ENCODE measurements around the gene ANO6.
"Not testable (repeated sequence)": the region's sequence is repeated elsewhere in the genome, so short reads cannot be mapped to it uniquely, and the experiment has no call there.

ANO6 gene

DNA sequence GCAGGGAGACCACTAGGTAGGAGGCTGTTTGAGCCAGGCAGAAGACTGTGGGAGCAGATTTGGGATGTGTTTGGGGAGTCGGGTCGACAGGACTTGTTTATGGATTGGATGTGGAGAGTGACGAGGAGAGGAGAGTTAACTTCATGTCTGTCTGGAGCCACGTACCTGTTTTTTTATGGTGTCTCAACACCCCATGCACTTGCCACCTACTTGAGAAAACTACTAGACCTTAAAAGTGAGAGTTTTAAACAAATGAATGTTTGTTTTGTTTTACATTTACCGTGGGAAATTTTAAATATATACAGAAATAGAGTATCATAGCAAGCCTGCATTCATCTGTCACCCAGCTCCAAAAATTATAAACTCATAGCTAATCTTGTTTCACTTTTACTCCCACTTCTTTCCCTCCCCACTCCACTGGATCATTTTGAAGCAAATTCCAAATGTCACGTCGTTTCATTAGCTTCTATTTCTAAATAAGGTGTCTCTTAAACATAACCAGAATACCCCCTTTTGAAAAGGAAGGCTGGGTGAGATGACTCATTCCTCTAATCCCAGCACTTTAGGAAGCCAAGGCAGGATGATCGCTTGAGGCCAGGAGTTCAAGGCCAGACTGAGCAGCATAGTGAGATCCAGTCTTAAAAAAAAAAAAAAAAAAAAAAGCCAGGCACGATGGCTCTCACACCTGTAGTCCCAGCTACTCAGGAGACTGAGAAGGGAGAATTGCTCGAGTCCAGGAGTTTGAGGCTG, 136.2 kb downstream of the ANO6 start:
- DNase-seq: no peak

DNA sequence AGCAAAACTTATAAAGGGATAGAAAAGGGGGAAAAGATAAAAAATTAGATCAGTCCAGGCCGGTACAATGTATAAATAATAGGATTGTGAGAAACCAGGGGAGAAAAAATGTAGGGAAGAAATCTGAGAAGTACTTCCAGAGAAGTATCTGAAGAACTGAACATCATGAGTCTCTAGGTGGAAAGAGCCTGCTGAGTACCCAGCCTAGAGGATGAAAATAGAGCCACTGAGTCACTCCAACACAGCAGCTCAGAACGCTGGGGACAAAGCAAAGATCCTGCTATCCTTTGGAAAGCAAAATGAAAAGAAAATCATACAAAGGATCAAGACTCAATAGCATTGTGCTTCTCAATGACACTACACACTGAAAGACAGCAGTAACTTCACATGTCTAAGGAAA, 138.0 kb downstream of the ANO6 start:
- no peak for DNase-seq

DNA sequence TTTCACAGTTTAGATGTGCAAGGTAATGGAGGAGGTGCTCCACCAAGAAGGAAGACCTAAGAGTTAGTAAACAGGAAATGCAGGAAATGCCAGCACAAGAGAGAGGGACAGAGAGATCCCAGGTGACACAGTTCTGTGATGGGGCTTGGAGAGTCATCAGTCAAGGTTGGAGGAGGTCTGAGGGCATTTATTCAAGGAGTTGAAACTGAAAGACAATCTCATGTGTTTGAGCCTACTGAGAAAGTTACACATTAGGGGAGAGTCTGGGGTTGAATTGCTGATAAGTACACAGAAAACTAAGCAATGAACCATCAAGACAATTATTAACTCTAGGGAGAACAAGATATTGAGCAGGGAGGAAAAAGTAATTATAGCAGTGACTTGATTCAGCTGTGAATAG, 138.5 kb downstream of the ANO6 start:
- DNase-seq: no peak

DNA sequence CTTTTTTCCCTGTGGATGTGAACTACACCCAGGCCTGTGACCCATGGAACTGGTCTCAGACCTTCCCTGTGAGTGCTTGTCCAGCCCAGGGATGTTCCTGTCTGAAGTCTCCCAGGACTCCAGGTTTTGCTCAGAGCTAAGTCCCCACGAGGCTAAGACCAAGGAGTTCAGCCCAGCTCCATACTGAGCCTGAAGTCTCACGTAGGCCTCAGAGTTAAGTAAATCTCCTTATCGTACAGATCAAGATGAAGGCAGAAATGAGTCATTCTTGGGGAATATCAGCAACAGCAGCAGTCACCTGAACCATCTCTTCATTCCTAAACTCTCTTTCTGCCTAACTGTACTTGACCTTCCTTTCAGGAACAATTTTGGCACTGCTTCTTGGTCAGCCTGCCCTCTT, 139.8 kb downstream of the ANO6 start:
- no peak for DNase-seq

DNA sequence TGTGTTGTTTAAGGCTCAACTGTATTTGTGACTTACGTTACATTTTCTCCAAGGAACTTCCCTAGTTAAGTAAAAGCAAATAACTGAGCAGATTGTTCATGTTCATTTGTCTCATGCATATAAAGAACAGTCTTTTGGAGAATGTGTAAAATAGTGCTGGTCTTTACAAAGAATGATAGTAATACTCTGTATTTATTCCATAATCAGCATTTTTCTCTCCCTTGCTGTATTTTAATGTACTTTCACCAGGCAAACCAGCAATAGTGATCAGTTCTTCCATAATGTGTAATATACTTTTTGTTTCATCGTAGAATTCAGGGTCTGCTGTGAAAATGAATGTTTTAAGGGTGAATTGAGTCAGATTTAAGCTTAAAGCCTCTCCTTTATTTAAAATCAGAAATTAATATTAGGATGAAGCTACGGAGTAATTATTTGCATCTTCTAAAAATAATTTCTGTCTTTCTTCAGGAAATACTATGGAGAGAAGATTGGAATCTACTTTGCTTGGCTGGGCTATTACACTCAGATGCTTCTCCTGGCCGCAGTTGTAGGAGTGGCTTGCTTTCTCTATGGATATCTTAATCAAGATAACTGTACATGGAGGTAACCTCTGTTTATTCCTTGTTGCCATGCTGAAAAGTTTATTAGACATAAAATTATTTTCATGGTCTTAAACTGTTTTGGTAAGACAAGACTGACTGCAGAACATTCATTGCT, 141.1 kb downstream of the ANO6 start:
- DNase-seq: no peak

DNA sequence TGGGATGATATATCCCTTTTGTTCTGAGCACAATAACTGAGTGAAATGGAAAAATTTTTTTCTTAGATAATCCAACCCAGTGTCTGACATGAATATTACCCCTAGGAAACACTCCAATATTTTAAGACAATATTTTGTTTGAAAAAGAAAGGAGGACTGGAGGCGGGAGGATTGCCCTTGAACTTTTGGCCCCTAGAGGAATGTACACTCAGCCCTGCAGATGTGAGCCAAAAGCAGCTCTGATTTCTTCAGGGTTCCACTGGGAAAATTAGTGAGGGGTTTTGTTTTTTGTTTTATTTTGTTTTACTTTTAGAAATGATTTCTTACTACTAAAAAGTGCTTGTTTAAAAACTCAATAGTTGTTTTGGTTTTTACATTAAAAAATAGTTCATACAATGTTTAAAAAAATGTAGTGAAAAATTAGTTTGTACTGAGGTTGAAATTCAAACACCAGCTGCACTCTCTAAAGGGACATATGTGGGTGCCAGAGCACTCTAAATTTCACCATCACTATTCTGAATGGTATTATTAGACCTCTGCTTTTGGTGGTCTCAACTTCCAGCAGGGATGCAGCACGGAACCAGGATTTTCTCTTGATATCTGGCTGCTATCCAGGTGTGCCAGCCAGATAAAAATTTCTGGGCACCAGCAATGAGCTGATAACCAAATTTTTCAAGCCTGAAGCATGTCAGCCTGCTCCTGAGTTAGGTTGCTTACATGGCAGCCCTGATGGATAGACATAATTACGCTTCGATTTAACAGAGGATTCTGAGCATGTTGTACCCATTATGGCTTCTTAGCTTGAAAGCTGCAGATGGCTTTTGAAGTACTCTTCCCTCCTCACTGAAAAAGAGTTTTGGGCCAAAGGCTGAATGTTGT, 141.9 kb downstream of the ANO6 start:
- no peak for DNase-seq

DNA sequence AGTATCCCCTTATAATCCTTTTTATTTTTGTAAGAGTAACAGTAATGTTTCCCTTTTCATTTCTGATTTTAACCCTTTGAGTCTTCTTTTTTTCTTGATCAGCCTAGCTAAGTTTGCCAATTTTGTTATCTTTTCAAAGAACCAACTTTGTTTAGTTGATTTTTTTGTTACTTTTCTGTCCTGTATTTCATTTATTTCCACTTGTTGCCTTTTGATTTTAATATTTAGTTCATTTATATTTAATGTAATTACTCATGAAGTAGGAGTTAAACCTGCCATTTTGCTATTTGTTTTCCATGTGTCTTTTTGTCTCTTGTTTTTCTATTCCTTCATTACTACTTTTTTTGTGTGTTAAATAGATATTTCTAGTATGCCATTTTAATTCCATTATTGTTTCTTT, 146.4 kb downstream of the ANO6 start:
- no peak for DNase-seq

DNA sequence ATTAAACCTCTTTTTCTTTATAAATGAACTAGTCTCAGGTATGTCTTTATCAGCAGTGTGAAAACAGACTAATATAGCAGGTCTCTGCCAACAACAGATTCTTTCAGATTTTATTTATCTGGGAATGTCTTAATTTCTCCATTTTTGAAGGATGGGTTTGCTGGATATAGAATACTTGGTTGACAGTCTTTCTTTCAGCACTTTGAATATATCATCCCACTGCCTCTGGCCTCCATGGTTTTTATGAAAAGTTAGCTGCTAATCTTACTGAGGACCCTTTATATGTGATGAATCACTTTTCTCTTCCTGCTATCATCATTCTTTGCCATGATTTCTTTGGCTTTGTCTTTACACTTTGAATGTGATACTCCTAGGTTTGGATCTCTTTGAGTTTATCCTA, 148.0 kb downstream of the ANO6 start:
- DNase-seq: no peak

DNA sequence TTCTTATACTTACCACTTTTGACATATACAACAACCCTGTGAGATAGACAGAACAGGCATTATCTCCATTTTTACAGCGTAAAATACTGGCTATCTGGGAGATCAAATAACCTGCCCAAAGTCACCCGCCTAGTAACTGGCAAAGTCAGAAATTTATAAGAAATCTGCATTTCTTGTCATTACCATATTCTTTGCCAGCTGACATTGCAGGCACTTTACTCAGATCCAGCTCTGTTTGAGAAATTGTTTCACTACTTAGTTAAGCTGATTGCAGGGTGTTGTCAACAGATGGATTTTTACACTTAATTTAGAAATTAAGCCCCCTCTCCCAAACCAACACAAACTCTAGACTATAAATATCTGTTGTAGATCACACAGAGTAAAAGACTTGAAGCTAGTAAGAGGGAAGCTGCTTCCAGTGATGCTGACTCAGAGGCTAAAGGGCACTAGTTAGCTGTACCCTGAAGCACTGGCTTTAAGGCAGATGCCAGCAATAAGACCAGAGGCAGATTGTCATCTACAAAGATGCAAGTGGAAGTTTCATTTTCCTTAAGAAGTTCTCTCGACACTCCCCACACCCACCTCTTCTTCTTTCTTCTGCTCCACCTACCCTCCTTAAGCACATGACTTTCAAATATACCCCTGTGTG, 153.1 kb downstream of the ANO6 start:
- no peak for DNase-seq

DNA sequence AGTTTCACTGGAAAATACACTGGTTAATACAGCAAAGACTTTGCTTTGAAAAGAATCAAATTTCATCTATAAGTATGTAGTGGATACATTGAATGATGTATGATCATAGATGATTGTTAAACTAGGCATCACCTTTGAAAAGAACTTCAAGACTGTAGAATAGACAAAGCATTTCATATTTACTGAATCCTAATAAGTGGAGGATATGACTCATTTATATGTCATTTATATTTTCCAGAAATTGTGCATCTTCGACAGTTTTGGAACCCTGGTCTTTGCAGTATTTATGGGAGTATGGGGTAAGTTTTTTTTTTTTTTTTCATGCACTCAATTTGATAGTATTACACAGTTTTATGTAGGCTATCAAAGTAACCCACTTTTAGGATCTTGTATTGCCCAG, 161.9 kb downstream of the ANO6 start:
- no peak for DNase-seq

DNA sequence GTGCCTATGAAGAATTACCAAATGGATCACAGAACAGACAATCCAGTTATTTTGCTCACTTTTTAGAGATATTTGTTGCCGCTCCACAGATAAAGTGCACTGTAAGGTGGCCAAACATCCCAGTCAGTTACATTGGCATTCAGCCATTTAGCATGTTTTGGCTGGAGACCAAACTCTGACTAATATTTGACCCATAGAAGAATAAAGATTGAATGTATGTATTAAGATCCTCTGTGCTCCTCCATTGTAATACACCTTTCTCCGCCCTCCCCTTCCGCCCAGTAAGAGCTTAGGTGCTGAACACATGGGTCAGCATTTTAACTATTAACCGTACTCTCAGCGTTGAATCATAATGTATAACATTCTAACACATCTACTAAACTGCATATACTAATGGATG, 163.4 kb downstream of the ANO6 start:
- no peak for DNase-seq

DNA sequence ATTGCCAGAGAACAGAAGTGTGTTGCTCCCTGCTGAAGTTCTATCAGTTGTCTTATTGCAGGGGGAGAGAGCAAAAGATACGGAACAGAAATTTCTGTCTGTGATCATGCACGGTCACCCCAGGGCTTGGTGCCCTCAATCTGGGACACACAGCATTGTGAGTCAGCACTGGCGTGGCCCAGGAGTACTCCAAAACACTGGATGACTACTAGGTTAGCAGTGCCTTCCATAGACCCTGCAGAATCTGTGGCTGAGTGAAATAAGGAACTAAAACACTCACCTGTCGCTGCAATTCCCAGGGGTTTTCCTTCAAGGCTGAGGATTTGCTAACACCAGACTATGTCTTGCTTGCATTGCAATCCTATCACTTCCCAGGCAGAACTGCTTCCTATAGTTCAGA, 165.5 kb downstream of the ANO6 start:
- DNase-seq: no peak

DNA sequence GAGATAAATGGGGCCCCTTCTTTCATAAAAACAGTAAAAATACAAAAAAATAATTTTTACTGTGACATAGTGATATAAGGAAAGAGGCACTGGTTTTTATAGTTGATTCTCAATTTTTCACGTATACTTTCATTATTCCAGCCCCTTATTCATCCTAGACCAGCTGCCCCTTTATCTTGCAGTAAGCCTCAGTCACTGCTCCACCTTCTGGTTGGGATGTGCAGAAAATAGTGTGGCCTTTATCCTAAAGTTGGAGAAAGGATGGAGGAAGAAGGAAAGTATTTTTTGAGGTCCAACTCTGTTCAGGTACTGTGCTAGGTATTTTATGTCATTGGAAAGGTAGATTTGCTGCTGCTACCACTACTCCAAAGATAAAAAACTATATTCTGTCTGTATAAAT, 172.7 kb downstream of the ANO6 start:
- no peak for DNase-seq

DNA sequence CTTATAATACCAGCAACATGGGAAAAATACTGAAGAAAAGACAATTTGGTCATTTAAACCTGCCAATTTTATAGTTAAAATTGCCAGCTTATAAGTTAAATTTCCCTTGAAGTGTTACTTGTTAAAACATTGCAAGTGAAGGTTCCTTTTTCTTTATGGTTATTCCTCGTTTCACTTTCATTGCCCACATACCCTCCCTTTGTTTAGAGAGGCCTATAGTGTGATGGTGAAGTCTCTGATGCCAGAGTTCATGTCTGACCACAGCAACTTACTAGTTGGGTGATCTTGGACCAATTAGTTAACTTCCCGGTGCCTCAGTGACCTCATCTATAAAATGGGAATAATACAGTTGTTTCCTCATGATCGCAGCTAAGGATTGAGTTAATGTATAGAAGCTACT, 173.5 kb downstream of the ANO6 start:
- DNase-seq: no peak

DNA sequence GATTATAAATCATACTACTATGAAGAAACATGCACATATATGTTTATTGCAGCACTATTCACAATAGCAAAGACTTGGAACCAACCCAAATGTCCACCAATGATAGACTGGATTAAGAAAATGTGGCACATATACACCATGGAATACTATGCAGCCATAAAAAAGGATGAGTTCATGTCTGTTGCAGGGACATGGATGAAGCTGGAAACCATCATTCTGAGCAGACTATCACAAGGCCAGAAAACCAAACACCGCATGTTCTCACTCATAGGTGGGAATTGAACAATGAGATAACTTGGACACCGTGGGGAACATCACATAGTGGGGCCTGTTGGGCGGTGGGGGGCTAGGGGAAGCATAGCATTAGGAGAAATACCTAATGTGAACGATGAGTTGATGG, 181.6 kb downstream of the ANO6 start:
- not testable (repeated sequence) for DNase-seq

DNA sequence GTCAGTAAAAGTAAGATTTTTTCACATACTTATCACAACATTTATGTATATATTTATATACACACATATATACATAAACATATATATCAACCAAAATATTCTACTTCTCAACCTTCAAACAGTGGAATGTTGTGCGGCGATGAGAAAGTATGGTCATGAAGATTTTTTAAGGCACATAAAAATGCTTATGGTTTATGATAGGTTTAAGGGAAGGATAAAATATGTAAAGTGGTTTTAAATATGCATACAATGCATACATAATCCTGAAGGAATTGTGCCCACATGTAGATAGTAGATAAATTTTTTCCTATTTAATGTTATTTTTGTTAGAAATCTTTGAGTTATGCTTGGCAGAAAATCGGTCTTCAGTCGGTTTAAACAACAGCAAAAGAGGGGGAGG, 182.7 kb downstream of the ANO6 start:
- DNase-seq: no peak

DNA sequence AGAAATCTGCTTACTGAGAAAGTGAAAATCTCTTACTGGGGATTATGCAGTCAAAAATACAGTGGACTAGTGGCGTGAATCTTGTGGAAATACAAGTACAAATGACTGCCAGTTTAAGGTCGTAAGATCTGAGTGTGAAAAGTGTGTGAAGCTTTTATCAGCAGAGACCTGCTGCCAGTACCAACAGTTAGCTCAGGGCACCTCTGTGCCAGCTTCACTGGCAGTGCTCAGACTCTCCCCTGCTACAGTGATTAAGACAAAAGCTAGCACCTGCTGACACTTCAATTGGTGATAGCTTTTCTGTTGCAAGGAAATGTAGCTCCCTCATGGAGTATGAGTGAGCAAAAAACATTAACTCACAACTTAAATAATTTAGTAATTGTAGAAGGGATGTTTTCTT, 185.1 kb downstream of the ANO6 start:
- peak; percentile 12 for DNase-seq

DNA sequence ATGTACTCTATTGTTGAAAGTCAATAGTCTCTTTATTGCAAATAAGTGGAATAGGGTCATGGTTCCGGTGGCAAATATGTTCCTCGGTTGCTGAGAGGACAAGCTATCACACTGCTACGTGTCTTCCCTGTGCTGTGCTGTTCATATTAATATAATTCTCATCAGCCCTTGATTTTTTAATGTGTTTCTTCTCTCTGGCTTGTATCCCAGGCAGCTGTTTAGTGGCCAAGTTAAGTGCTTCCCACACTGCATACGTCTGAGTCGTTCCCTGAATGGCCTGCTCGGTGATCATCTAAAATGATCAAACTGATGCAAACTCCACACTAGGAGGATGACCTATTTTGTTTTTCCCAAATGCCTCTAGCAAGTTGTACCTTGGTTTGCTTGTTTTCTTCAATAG, 186.4 kb downstream of the ANO6 start:
- DNase-seq: no peak

DNA sequence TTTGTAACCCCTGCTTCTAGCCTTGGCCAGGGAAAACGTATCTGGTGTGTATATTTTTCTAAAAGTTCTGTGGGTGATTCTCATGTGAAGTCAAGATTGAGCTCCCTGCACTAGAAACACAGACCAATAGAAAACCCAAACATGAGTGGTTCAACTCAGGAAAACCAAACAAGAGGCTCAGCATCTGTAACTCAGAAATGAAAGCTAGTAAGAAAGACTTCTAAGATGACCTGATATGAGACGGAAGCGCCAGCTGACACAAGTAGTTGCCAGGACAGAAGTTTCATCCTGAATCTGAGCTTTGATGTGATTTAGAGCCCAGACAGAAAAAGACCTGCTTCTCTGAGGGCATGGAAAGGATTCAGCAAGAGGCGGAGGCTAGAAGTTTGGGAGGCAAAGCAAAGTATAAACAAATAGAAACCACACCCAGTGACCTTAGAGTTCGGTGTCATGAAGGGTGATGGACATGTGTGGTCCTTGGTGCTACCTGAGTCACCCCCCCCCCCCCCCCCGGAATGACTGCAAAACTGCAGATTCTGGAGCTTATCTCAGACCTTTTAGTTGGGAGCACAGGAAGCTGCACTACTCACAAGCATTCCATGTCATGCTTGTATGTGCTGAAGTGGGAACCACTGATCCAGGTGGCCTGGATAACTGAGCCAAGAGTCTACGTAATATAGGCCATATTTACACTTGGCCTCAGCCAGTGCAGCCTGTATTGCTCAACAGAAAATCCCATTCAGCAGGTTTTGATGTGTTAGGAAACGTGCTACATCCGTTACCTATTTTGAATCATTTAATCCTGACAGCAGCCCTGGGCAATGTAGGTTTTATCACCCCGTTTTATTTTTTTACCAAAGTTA, 191.3 kb downstream of the ANO6 start:
- peak; percentile 19 for DNase-seq

DNA sequence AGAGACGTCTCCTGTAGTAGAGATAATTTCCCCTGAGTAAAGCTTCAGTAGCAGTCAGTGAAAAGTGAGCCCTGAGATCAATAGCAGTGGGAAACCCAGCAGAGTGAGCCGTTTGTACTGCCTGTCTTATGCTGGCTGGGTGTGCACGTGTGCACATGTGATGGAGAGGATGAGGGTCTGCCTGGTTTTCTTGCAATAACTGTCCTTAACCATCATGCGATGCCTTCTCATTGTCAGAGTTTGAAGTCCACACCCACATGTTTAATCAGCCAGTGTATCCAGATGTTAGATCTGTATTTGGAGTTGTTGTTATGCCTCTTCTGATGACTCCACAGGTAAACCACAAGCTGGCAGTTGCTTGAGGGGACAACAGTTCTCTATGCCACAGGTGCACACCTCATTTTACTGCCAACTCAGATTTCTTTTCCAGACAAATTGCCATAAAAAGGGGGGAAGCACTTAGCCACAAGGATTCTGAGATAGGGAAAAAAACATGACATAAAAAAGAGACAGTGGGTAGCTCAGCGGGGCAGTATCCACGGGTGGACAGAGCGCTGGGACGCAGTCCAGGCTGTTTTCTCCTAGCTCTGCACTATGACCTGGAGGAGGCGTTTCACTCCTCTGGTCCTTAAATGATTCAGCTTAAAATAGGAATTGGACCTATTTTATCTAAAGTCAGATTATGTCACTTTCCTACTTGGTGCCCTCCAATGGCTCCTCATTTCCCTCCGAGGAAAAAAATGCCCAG, 192.3 kb downstream of the ANO6 start:
- no peak for DNase-seq

DNA sequence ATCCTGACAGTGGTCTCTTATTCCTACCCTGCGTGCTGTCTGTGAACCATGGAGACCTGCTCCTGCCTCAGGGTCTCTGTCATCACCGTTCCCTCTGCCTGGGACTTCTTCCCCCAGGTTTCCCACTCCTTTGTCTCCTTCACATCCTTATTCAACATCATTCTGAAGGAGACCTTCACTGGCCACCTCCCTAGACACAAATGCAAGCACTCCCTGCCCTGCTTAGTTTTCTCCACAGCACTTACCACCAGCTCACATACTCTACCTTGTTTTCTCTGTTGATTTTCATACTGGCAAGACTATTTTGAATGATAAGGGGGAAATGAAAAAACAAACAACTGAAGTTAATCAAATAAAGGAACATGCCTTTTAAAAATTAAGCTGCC, 192.8 kb downstream of the ANO6 start:
- DNase-seq: no peak

DNA sequence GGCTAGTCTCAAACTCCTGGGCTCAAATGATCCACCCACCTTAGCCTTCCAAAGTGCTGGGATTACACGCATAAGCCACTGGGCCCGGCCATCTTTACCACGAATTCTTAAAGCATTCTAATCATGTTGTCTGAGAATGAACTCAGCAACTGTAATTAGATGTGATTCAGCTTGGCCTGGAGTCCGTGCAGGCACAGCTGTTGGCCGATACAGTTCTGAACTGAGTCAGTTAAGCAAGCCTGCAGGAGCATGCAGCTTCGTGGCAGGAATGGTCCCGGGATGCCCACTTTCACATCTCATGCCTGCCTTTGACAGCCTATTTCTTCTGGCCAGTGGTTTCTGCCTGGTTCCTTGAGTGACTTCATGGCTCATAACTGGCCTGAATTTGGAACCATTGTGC, 194.1 kb downstream of the ANO6 start:
- no peak for DNase-seq
